GM13976 (cell line): Measurements from ENCODE around the gene RB1.

Experiments used
- DNase-seq: peaks from one replicate; pipeline ENCODE4 v3.0.0; 2012; ENCODE audit warnings: low spot score
- in situ Hi-C: fragments of 300-500 bp; cut with MboI; formaldehyde crosslinking; loops from one replicate; pipeline ENCODE4 v1.12.0; 2022; ENCODE audit warnings: low sequenced_read_pairs, mixed read lengths, inconsistent platforms; ENCODE audit not compliant: unreplicated experiment
- TF ChIP-seq, protein P1 (sequence below): IDR thresholded peaks from 2 replicates; pipeline ENCODE4 v1.5.1; 2012; ENCODE audit warnings: borderline replicate concordance, mild to moderate bottlenecking; ENCODE audit not compliant: insufficient read depth; ENCODE audit errors: extremely low read depth, missing control alignments, control extremely low read depth

Gene RB1

DNA sequence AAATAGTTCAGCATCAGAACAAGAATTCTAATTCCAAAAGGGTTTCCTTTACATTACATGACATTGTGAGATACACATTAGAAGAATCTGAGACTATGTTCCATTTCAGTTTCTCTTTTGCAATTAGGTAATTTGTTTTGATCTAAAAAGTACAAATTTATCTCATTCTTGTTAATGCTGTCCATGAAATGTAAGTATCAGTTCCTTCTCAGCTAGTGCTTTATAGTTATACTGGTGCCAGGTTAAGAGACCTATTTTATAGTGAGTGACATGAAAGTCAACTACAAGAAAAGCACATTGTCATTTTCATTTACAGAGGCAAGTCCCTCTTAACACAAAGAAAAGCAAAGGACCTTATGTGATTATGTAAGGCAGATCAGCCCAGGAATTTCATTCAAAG lies 185.4 kb downstream of the RB1 start:
- TF ChIP-seq, protein P1, sequence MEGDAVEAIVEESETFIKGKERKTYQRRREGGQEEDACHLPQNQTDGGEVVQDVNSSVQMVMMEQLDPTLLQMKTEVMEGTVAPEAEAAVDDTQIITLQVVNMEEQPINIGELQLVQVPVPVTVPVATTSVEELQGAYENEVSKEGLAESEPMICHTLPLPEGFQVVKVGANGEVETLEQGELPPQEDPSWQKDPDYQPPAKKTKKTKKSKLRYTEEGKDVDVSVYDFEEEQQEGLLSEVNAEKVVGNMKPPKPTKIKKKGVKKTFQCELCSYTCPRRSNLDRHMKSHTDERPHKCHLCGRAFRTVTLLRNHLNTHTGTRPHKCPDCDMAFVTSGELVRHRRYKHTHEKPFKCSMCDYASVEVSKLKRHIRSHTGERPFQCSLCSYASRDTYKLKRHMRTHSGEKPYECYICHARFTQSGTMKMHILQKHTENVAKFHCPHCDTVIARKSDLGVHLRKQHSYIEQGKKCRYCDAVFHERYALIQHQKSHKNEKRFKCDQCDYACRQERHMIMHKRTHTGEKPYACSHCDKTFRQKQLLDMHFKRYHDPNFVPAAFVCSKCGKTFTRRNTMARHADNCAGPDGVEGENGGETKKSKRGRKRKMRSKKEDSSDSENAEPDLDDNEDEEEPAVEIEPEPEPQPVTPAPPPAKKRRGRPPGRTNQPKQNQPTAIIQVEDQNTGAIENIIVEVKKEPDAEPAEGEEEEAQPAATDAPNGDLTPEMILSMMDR, result no peak
- DNase-seq, result peak; percentile 41
- in situ Hi-C loops, result no loop called here

DNA sequence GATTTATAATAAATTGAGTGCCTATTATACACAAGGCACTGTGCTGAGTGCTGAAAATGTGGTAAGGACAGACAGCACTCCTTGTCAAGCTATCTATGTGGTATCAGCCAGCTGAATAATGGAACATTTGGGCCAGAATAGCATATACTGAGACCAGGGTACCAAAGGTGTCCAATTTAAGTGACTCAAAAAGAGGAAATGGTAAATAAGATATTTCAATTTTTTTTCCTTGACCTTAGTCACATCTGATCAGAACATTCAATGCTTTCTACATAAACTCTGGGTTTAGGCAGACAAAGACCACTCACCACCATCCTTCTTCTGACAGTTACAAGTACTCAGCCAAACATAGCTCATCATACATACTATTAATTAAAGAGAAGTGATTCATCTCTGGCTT lies 186.1 kb downstream of the RB1 start:
- in situ Hi-C loops, result loop anchor here (10.0 kb wide), 1 partner anchor 85 kb away; no protein-coding TSS in a partner anchor
- DNase-seq, result no peak
- TF ChIP-seq, protein P1, result no peak

DNA sequence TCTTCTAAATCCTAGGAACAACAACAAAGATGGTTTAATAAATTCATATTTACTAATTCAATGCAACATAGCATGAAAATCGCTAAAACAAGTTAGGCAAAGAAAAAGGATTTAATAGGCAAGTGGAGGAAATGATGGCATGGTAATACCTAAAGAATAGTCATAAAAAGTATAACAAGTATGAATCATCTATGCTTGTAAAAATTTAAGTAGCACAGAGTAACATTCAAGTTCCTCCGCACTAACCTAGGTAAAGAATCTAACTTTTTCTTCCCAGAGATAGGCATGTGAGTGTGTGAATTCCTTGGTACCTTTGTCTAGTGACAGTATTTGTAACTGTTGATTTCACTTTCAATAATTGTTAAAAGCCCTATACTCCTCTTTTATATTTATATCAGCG lies 186.7 kb downstream of the RB1 start:
- TF ChIP-seq, protein P1, result no peak
- DNase-seq, result no peak
- in situ Hi-C loops, result loop anchor here (10.0 kb wide), 1 partner anchor 85 kb away; no protein-coding TSS in a partner anchor

DNA sequence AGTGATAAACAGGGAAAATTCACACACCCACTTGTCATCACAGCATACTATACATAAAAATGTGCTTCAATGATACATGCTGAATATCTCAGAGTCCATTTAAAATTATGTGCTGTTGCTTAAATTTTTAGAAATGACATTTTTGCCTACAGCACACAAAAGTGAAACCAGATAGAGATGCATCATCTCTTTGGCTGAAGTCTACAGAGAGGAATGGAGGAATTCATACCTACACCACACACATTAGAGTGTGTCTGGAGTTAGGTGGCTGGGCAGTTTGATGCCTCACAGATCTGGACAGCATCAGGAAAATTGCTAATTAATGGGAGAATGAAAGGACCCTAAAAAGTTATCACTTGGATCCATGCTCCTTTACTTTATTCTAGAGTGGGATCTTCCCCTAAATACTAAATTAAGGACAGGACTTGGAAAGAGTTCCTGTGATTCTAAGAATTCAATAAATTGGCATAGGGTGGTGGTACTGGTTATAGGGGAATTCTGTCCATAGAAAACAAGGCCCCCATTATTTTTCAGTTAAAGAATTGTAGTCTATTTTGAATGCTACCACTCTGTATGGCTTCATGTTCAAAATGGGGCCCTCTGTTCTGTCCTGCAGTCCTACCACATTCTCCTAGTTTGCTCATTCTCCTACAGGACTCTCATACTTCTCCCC lies 188.0 kb downstream of the RB1 start:
- TF ChIP-seq, protein P1, result no peak
- in situ Hi-C loops, result loop anchor here (10.0 kb wide), 1 partner anchor 83 kb away; no protein-coding TSS in a partner anchor
- DNase-seq, result no peak

DNA sequence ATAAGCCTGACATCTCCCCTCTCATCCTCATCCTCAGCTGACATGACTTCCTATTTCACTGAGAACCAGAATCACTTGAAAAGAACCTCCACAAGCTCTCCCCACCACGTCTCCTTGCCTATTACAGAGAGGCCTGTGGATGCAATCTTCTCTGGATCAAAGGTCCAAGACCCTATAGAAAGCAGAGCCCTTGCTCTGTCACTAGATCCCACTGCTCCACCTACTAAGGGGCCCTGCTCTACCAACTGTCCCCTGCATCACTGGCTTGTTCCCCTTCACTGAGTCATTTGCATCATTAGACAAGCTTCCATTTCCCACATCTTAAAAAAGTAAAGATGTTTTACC lies 188.5 kb downstream of the RB1 start:
- TF ChIP-seq, protein P1, result no peak
- no peak for DNase-seq
- in situ Hi-C loops, result loop anchor here (10.0 kb wide), 1 partner anchor 83 kb away; no protein-coding TSS in a partner anchor

DNA sequence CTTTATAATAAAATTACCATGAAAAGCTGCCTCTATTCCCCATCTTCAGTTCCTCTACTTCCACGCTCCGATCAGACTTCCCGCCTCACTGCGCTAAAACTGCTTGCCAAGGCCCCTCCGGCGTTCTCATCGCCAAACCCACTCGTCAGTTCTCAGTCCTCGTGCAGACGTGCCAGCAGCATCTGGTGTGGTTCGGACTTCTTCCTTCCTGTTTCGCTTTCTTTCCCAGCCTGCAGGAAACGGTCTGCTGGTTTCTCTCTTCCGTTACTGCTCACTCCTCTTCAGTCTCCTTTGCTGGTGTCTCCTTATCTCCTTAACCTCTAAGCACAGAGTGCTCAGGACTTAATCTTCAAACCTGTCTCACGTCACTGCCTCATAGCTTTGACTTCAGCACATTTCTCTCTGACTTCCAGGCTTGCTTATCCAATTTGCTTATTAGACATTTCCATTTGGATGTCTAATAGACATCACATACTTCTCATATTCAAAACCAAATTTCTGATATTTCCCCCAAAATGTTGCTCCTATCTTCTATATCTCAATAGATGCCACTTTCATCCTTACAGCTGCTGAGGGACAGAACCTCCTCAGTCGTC lies 189.0 kb downstream of the RB1 start:
- TF ChIP-seq, protein P1, result no peak
- in situ Hi-C loops, result loop anchor here (10.0 kb wide), 1 partner anchor 82 kb away; no protein-coding TSS in a partner anchor
- DNase-seq, result peak; percentile 49
